ENCODE measurements around the gene SNRK.
"Not testable (repeated sequence)": the region's sequence is repeated elsewhere in the genome, so short reads cannot be mapped to it uniquely, and the experiment has no call there.

The SNRK gene

GRCh38 chr3:43348852-43349574 is 62.7 kb downstream of the SNRK start:
- no peak for DNase-seq

GRCh38 chr3:43349716-43350115 is 63.4 kb downstream of the SNRK start:
- no peak for DNase-seq

GRCh38 chr3:43353393-43353792 is 67.1 kb downstream of the SNRK start:
- no peak for DNase-seq

- DNase-seq, result no peak
Measured at GRCh38 chr3:43353923-43354670, 67.8 kb downstream of the SNRK start.

GRCh38 chr3:43356033-43356432 is 69.7 kb downstream of the SNRK start:
- not testable (repeated sequence) for DNase-seq

- DNase-seq, result no peak
Measured at GRCh38 chr3:43361077-43361476, 74.7 kb downstream of the SNRK start.

- no peak for DNase-seq
Measured at GRCh38 chr3:43362183-43362582, 75.8 kb downstream of the SNRK start.

GRCh38 chr3:43362961-43363360 is 76.6 kb downstream of the SNRK start:
- DNase-seq, result no peak

GRCh38 chr3:43363621-43364266 is 77.4 kb downstream of the SNRK start:
- no peak for DNase-seq

- no peak for DNase-seq
Measured at GRCh38 chr3:43364494-43364893, 78.2 kb downstream of the SNRK start.

- DNase-seq, result no peak
Measured at GRCh38 chr3:43364926-43365325, 78.6 kb downstream of the SNRK start.

- DNase-seq, result no peak
Measured at GRCh38 chr3:43365601-43366305, 79.4 kb downstream of the SNRK start.

- no peak for DNase-seq
Measured at GRCh38 chr3:43366481-43366880, 80.1 kb downstream of the SNRK start.

GRCh38 chr3:43366885-43367284 is 80.5 kb downstream of the SNRK start:
- DNase-seq, result no peak

- no peak for DNase-seq
Measured at GRCh38 chr3:43369404-43370292, 83.3 kb downstream of the SNRK start.

- no peak for DNase-seq
Measured at GRCh38 chr3:43370293-43370980, 84.1 kb downstream of the SNRK start.

- DNase-seq, result no peak
Measured at GRCh38 chr3:43371494-43371893, 85.2 kb downstream of the SNRK start.

GRCh38 chr3:43372007-43372740 is 85.8 kb downstream of the SNRK start:
- no peak for DNase-seq

GRCh38 chr3:43372809-43373559 is 86.6 kb downstream of the SNRK start:
- DNase-seq, result no peak

- DNase-seq, result no peak
Measured at GRCh38 chr3:43373560-43373928, 87.2 kb downstream of the SNRK start.
